ENCODE results near the gene LMBRD2.

LMBRD2 gene

GRCh38 chr5:36066540-36067210 is 85.0 kb downstream of the LMBRD2 start, which contains the start of gene UGT3A2:
UGT3A2 (minus strand) TSS chr5:36066882; CDS start chr5:36066789, 93 bp downstream.
- DNase-seq (ENCODE audit: low spot score): peak; percentile 43
- no peak within 1 kb of the TSS for H3K27ac ChIP-seq (replicated peaks; ENCODE audit: low read length)
- H3K4ac ChIP-seq (ENCODE audit: low read length): no peak within 1 kb of the TSS
- H3K18ac ChIP-seq (ENCODE audit: low read length): peak within 1 kb of the TSS; percentile 86
- H2BK12ac ChIP-seq (ENCODE audit: low read length): no peak within 1 kb of the TSS
- H3K79me1 ChIP-seq (ENCODE audit: low read depth, low read length): no peaks in the 10 kb centered on the region
- H3K27me3 ChIP-seq (ENCODE audit: control insufficient read depth in 3 of 3, insufficient read depth in 3 of 3, low read depth in 1 of 3, low read length in 3 of 3): peaks cover 0 to 45% (median 0%) of the 10 kb centered on the region in 3 experiments
- H2AK5ac ChIP-seq (ENCODE audit: low read depth, low read length): no peak within 1 kb of the TSS
- H3K4me1 ChIP-seq (ENCODE audit: control insufficient read depth in 2 of 2, insufficient read depth in 1 of 2, low read depth in 1 of 2, low read length in 2 of 2): peaks cover 0 to 3% of the 10 kb centered on the region in 2 donors
- no peak within 1 kb of the TSS for H3K14ac ChIP-seq (ENCODE audit: low read length)
- peak within 1 kb of the TSS; percentile 87 for H2BK15ac ChIP-seq (ENCODE audit: low read length)
- H4K91ac ChIP-seq (ENCODE audit: low read depth, low read length, poor library complexity): no peak within 1 kb of the TSS
- H2AFZ ChIP-seq (ENCODE audit: low read length): peak within 1 kb of the TSS; percentile 95
- WGBS, 2 donors (ENCODE audit: extremely low coverage in 2 of 2, insufficient read length in 2 of 2, insufficient replicate concordance in 1 of 2): no CpG with 5 or more reads among the region's 22 CpGs
- no peak within 1 kb of the TSS for H2BK120ac ChIP-seq (ENCODE audit: low read depth, low read length)
- H3K36me3 ChIP-seq (replicated peaks in 1 of 2; ENCODE audit: control insufficient read depth in 2 of 2, insufficient read depth in 2 of 2, low read length in 2 of 2): no peaks in the 10 kb centered on the region
- H3K4me2 ChIP-seq (ENCODE audit: insufficient read depth, low read length, poor library complexity, severe bottlenecking): peak within 1 kb of the TSS; percentile 92
- H4K8ac ChIP-seq (ENCODE audit: low read depth, low read length): no peak within 1 kb of the TSS
- H3K9ac ChIP-seq (ENCODE audit: low read depth, low read length, poor library complexity): peak within 1 kb of the TSS; percentile 45
- H3K4me3 ChIP-seq (ENCODE audit: low read length in 2 of 2): peak within 1 kb of the TSS; percentile 39 to 77
- no peak within 1 kb of the TSS for H2BK5ac ChIP-seq (ENCODE audit: low read length)
- H3K9me3 ChIP-seq (replicated peaks in 1 of 2; ENCODE audit: control insufficient read depth in 2 of 2, insufficient read depth in 1 of 2, low read depth in 1 of 2, low read length in 2 of 2): no peaks in the 10 kb centered on the region
- H3K23ac ChIP-seq (ENCODE audit: low read depth, low read length, poor library complexity): no peak within 1 kb of the TSS

GRCh38 chr5:36066001-36066539 is 85.6 kb downstream of the LMBRD2 start:
- WGBS, 2 donors (ENCODE audit: extremely low coverage in 2 of 2, insufficient read length in 2 of 2, insufficient replicate concordance in 1 of 2): no CpG with 5 or more reads among the region's 13 CpGs

GRCh38 chr5:36060420-36060887 is 91.2 kb downstream of the LMBRD2 start:
- no peak overlapping the region for H2BK120ac ChIP-seq (ENCODE audit: low read depth, low read length)
- no peak overlapping the region for H3K23ac ChIP-seq (ENCODE audit: low read depth, low read length, poor library complexity)
- WGBS, 2 donors (ENCODE audit: extremely low coverage in 2 of 2, insufficient read length in 2 of 2, insufficient replicate concordance in 1 of 2): no CpG with 5 or more reads among the region's 12 CpGs
- peaks cover 0 to 9% of the 10 kb centered on the region in 2 donors for H3K4me1 ChIP-seq (ENCODE audit: control insufficient read depth in 2 of 2, insufficient read depth in 1 of 2, low read depth in 1 of 2, low read length in 2 of 2)
- no peaks in the 10 kb centered on the region for H3K36me3 ChIP-seq (replicated peaks in 1 of 2; ENCODE audit: control insufficient read depth in 2 of 2, insufficient read depth in 2 of 2, low read length in 2 of 2)
- H2BK5ac ChIP-seq (ENCODE audit: low read length): no peak overlapping the region
- H3K14ac ChIP-seq (ENCODE audit: low read length): no peak overlapping the region
- H3K27ac ChIP-seq (replicated peaks; ENCODE audit: low read length): no peak overlapping the region
- no peak overlapping the region for H3K18ac ChIP-seq (ENCODE audit: low read length)
- H3K9ac ChIP-seq (ENCODE audit: low read depth, low read length, poor library complexity): no peak overlapping the region
- no peak overlapping the region for H2AK5ac ChIP-seq (ENCODE audit: low read depth, low read length)
- no peak for DNase-seq (ENCODE audit: low spot score)
- H3K79me1 ChIP-seq (ENCODE audit: low read depth, low read length): no peaks in the 10 kb centered on the region
- no peak overlapping the region for H3K4me3 ChIP-seq (ENCODE audit: low read length in 2 of 2)
- H3K27me3 ChIP-seq (ENCODE audit: control insufficient read depth in 3 of 3, insufficient read depth in 3 of 3, low read depth in 1 of 3, low read length in 3 of 3): peaks cover 0 to 11% (median 0%) of the 10 kb centered on the region in 3 experiments
- no peak overlapping the region for H4K91ac ChIP-seq (ENCODE audit: low read depth, low read length, poor library complexity)
- H3K9me3 ChIP-seq (replicated peaks in 1 of 2; ENCODE audit: control insufficient read depth in 2 of 2, insufficient read depth in 1 of 2, low read depth in 1 of 2, low read length in 2 of 2): no peaks in the 10 kb centered on the region
- no peak overlapping the region for H2BK12ac ChIP-seq (ENCODE audit: low read length)
- no peak overlapping the region for H2BK15ac ChIP-seq (ENCODE audit: low read length)
- H4K8ac ChIP-seq (ENCODE audit: low read depth, low read length): no peak overlapping the region
- H3K4me2 ChIP-seq (ENCODE audit: insufficient read depth, low read length, poor library complexity, severe bottlenecking): no peak overlapping the region
- no peak overlapping the region for H3K4ac ChIP-seq (ENCODE audit: low read length)
- H2AFZ ChIP-seq (ENCODE audit: low read length): no peak overlapping the region

More at GRCh38 chr5:36066001-36066539, 85.6 kb downstream of the LMBRD2 start:
- no peak for DNase-seq (ENCODE audit: low spot score)
- Histone ChIP-seq H4K91ac (ENCODE audit: low read depth, low read length, poor library complexity) (no peak overlapping the region), H3K27ac (replicated peaks; ENCODE audit: low read length) (no peak overlapping the region), H2AFZ (ENCODE audit: low read length) (peak overlapping the region; percentile 95), H3K14ac (ENCODE audit: low read length) (no peak overlapping the region), H3K4me2 (ENCODE audit: insufficient read depth, low read length, poor library complexity, severe bottlenecking) (peak overlapping the region; percentile 92), H3K27me3 (ENCODE audit: control insufficient read depth in 3 of 3, insufficient read depth in 3 of 3, low read depth in 1 of 3, low read length in 3 of 3) (peaks cover 0 to 45% (median 0%) of the 10 kb centered on the region in 3 experiments), H2BK120ac (ENCODE audit: low read depth, low read length) (no peak overlapping the region), H3K18ac (ENCODE audit: low read length) (peak overlapping the region; percentile 86), H3K9ac (ENCODE audit: low read depth, low read length, poor library complexity) (no peak overlapping the region), H2BK5ac (ENCODE audit: low read length) (no peak overlapping the region), H3K4ac (ENCODE audit: low read length) (no peak overlapping the region), H3K4me1 (ENCODE audit: control insufficient read depth in 2 of 2, insufficient read depth in 1 of 2, low read depth in 1 of 2, low read length in 2 of 2) (peaks cover 0 to 3% of the 10 kb centered on the region in 2 donors), H4K8ac (ENCODE audit: low read depth, low read length) (no peak overlapping the region), H2BK15ac (ENCODE audit: low read length) (no peak overlapping the region), H3K23ac (ENCODE audit: low read depth, low read length, poor library complexity) (no peak overlapping the region), H3K36me3 (replicated peaks in 1 of 2; ENCODE audit: control insufficient read depth in 2 of 2, insufficient read depth in 2 of 2, low read length in 2 of 2) (no peaks in the 10 kb centered on the region), H3K4me3 (ENCODE audit: low read length in 2 of 2) (peak overlapping the region; percentile 39 to 77), H3K9me3 (replicated peaks in 1 of 2; ENCODE audit: control insufficient read depth in 2 of 2, insufficient read depth in 1 of 2, low read depth in 1 of 2, low read length in 2 of 2) (no peaks in the 10 kb centered on the region), H2BK12ac (ENCODE audit: low read length) (no peak overlapping the region), H2AK5ac (ENCODE audit: low read depth, low read length) (no peak overlapping the region), H3K79me1 (ENCODE audit: low read depth, low read length) (no peaks in the 10 kb centered on the region)
